NCI-H526 (cell line): ENCODE measurements around the gene ZNF142.
A peak's percentile ranks its signal among the peaks of the same experiment; 100 is the strongest.

ENCODE experiments used
- DNase-seq, 2 experiments: peaks; one replicate each; lab custom pipeline; 2025; lab: John Stamatoyannopoulos, UW

Gene ZNF142

DNA sequence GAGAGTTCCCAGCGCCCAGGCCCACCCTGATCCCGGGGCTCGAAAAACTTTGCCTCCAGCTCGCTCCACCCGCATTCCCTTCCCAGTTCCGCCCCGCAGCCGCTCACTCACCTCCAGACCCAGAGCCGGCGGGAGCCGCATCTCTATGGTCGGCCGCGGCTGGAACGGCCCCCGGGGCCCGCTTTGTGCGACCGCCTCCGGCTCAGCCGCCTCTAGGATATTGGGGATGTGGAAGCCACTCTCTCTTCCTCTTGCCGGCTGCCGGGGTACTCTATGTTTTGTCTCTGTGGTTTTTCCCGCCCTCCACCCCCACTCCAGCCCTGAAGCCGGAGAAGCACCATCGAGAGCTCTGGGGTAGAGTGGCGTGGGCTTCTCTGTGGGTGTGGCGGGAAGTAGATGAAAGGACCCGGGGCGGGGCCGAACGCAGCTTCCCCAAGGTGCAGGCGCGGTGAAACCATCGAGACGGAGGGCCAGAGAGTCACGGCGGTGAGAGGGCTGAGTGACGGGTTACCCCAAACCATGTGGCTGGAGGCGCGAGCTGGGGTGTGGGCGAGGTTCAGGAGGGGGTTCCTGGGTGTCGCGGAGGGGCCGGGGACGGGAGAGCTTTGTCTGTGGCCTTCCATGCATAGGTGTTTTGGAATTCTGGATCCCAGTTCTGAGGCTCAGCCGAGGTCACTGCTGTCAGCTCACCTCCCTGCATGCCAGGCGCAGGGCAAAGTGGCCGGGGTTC lies at the start of gene ZNF142, which contains the start of gene BCS1L:
ZNF142 (minus strand) TSS at position 366 of the 730 bp plus-strand sequence. CDS start 3,194 bp downstream, outside the sequence.
BCS1L (plus strand) TSS at position 426 of the 730 bp plus-strand sequence. CDS start 1,305 bp downstream, outside the sequence.
- DNase-seq: peak; percentile 83 to 96

- no peak for DNase-seq
Measured at GRCh38 chr2:218708086-218708485, 48.7 kb upstream of the ZNF142 start.

DNA sequence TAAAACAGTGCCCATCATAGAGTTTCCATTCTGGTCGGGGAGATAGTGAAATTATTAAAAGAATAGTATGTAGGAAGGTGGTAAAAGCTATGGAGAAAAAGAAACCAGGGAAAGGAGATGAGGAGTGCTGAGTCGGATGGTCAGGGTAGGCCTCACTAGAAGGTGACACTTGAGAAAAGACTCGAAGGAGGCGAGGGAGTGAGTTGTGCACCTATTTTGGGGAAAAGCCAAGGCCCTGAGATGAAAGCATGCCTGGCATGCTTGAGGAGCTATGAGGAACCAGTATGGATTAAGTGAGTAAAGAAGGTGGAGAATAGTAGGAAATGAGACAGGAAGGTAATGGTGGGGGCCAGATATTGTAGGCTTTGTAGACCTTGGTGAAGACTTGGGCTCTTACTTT lies 43.9 kb upstream of the ZNF142 start:
- DNase-seq: no peak

DNA sequence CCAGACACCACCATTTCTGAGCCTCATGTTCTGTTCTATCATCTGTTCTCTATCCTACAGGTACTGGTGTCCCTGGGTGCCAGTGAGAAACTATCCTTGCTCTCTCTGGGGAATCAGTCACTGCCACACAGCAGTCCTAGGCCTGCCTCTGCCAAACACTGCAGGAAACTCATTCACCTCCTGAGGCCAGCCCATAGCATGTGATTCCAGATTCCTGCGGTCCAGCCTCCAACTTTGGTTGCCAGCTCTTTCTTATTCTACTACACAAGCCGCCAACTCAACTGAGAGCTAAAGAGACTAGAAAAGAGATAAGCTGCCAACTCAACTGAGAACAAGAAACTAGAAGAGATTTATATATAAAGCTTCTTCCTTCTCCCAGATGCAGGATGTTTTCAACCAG lies 42.4 kb upstream of the ZNF142 start:
- no peak for DNase-seq

- DNase-seq: no peak
Measured at GRCh38 chr2:218698885-218699284, 39.5 kb upstream of the ZNF142 start.

- no peak for DNase-seq
Measured at GRCh38 chr2:218694405-218695145, 35.2 kb upstream of the ZNF142 start.

DNA sequence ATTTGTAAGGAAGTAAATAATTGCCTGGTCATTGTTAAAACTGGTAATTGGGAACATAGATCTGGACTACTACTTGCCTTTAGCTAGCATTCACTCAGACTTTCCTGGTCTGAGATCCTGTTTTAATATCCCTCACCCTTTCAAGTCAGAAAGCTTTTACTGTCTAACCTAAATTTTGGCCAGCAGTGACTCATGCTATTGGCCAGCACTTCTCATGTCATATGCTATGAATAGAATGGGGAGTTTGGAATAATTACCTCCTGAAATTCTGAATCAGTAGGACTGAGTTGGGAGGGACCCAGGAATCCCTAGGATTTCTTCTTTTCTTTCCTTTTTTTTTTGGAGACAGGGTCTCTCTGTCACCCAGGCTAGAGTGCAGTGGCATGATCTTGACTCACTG lies 31.8 kb upstream of the ZNF142 start:
- no peak for DNase-seq

DNA sequence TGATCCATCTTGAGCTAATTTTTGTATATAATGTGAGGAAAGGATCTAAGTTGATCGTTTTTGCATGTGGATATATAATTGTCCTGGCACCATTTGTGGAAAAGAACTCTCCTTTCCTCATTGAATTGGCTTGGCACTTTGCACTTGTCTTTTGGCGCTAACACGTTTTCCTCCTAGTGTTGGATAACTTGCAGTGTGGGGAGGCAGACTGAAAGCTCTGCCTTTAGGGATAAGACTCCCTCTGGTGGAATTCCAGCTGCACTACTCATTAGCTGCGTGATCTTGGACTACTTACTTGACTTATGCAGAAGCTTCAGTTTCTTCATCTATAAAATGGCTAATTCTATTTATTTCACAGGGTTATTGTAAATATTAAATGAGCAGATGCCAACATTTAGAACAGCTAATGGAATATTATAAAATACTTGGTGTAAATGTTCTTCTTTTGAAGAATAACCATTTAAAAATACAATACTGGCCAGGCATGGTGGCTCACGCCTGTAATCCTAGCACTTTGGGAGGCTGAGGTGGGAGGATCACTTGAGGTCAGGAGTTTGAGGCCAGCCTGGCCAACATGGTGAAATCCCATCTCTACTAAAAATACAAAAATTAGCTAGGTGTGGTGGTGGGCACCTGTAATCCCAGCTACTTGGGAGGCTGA lies 28.1 kb upstream of the ZNF142 start:
- peak; percentile 43 to 79 for DNase-seq

DNA sequence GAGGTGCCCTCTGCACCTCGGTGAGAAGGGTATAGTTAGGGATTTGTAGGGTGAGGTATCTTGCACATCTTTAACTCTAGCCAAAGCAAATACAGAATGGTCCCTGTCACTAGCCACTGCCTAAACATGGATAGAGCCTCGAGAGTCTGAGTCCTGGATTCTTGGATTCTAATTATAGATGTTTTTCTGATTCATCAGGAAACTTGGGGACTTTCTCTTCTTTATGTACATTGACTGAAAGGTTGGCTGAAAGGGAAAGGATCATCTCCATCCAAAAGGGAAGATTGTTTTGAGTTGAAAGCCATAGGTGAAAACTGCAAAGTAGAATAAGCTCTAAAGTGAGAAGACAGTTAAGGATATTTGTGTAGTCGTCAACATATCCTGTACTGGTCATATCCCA lies 20.6 kb upstream of the ZNF142 start:
- no peak for DNase-seq

- no peak for DNase-seq
Measured at GRCh38 chr2:218679119-218679518, 19.7 kb upstream of the ZNF142 start.

- peak; percentile 86 to 93 for DNase-seq
Measured at GRCh38 chr2:218671654-218672566, 12.5 kb upstream of the ZNF142 start, which contains the start of the genes RNF25 and STK36. Gene RNF25, minus strand, starts transcription at chr2:218672002. Its CDS starts 32 bp downstream, at chr2:218671970. Gene STK36, plus strand, starts transcription at chr2:218672086. Its CDS starts 744 bp downstream, at chr2:218672830.

DNA sequence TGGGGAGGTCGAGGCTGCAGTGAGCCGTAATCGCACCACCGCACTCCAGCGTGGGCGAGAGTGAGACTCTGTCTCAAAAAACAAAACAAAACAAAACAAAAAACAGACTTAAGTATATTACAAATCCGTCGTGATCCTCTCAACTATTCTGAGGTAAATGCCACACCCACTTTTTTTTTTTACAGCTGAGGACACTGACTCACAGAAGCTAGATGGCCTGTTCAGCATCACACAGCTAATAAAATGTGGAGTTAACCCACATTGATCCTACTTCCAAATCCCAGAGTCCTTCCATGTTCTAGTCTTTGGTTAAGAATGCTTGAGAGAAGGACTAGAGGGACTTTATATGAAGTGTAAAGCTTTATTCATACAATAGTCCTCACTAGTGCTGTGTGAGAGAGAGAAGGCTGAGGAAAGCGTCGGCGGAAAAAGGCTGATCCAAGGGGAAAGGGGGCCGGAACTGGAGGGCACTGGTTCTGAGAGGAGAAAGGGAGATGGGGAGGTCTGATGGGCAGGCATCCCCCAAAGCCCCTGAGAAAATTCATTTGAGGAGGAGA lies 11.8 kb upstream of the ZNF142 start:
- peak in 1 of 2 experiments; percentile 34 for DNase-seq

- no peak for DNase-seq
Measured at GRCh38 chr2:218664653-218665052, 5.2 kb upstream of the ZNF142 start.

- DNase-seq: no peak
Measured at GRCh38 chr2:218663901-218664300, 4.5 kb upstream of the ZNF142 start.

DNA sequence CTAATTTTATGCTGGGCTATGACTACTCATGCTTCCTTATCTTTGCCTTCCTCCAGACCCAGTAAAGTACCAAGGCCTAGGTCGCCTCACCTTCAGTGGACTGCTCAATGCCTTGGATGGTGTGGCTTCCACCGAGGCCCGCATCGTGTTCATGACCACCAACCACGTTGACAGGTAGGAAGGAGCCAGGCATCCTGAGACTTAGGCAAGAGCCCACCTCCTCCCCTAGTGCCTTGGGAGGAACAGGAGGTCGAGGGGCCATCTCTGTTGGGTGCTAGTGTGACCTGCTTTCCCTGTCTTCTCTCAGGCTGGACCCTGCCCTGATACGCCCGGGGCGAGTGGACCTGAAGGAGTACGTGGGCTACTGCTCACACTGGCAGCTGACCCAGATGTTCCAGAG lies 3.4 kb upstream of the ZNF142 start:
- DNase-seq: no peak

GRCh38 chr2:218662377-218662776 lies 3.0 kb upstream of the ZNF142 start:
- DNase-seq: no peak

- peak in 1 of 2 experiments; percentile 41 for DNase-seq
Measured at GRCh38 chr2:218659988-218660358, 550 bp upstream of the ZNF142 start.

DNA sequence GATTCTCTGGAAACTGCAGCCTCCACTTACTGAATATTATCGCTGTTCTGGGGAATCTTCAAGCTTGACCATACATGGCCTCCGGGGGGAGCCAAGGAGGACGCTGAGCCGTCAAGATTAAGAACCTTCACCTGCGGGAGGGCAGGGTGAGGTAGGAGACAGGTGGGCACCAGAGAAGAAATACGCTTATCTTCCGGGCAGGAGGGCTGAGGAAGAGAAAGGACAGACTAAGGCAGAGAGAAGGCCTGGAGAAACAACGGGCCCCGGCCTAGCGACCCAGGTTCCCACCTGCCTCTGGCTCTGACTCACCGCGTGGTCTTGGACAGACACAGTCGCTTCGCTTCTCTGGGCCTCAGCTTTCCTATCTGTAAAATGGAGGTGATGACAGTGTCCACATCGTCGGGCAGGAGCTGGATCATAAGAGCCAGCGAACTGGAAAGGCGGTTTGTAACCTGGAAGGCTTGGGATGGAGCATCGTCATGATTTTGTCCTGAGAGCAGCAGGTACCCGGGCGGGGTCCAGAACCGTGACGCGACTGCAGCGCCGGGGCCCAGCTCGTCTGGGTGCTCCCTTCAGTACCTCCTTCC lies 659 bp downstream of the ZNF142 start:
- peak; percentile 14 to 63 for DNase-seq

GRCh38 chr2:218655751-218656150 lies 3.7 kb downstream of the ZNF142 start:
- DNase-seq: no peak

- DNase-seq: no peak
Measured at GRCh38 chr2:218648787-218649100, 10.7 kb downstream of the ZNF142 start.
